Suprapubic skin (tissue), 4 donors: ENCODE data around the gene CTNS. TPM values are rescaled to one million over a fixed set of nuclear protein-coding genes. Genes with fewer than 3 reads are reported as not detected.

Source experiments
- DNase-seq, 2 donors: peaks; one replicate each; pipeline ENCODE4 v3.0.0-alpha.2; 2019; ENCODE audit warnings: low spot score in 2 of 2
- H3K27ac ChIP-seq: fragments of 200-600 bp; sonication (generic); one replicate; pipeline ENCODE4 v1.5.1; 2019
- H3K27me3 ChIP-seq: fragments of 200-600 bp; sonication (generic); one replicate; pipeline ENCODE4 v1.5.1; 2019
- H3K36me3 ChIP-seq: fragments of 200-600 bp; sonication (generic); one replicate; pipeline ENCODE4 v1.5.1; 2019
- H3K4me1 ChIP-seq: fragments of 200-600 bp; sonication (generic); one replicate; pipeline ENCODE4 v1.5.1; 2019
- H3K4me3 ChIP-seq: fragments of 200-600 bp; sonication (generic); one replicate; pipeline ENCODE4 v1.5.1; 2019; ENCODE audit warnings: mild to moderate bottlenecking
- H3K9me3 ChIP-seq: fragments of 200-600 bp; sonication (generic); one replicate; pipeline ENCODE4 v1.5.1; 2019
- EP300 ChIP-seq: sonication (generic); formaldehyde crosslinking; IDR thresholded peaks from one replicate; pipeline ENCODE4 v1.6.1; 2017; ENCODE audit warnings: antibody characterized with exemption
- POLR2A ChIP-seq, 2 donors: fragments of 450-650 bp; IDR thresholded peaks; one replicate each; pipeline ENCODE4 v1.6.1; 2017; ENCODE audit warnings: antibody characterized with exemption in 2 of 2, mild to moderate bottlenecking in 2 of 2, moderate library complexity in 2 of 2
- POLR2AphosphoS5 ChIP-seq, 3 donors: sonication (generic); formaldehyde crosslinking; IDR thresholded peaks; one replicate each; pipeline ENCODE4 v1.6.1; 2017; ENCODE audit warnings: antibody characterized with exemption in 3 of 3
- WGBS: methylation state at CpG from one replicate; pipeline ENCODE4 v1.1.5; 2018; 5-methylcytosine and 5-hydroxymethylcytosine counted together
- total RNA-seq, 4 donors: library from RNA; depleted of rRNA; stranded (reverse); fragments of >200 nt; gene quantifications; one replicate each; pipeline ENCODE4 v1.1.0, GENCODE V29; 2016
- TF ChIP-seq, protein P1 (sequence below), 2 donors: fragments of 200-600 bp in 1 of 2; fragments of 450-650 bp in 1 of 2; sonication (generic) in 1 of 2; IDR thresholded peaks; one replicate each; pipeline ENCODE4 v1.5.1; 2016 to 2019; ENCODE audit warnings: antibody characterized with exemption in 2 of 2, mild to moderate bottlenecking in 1 of 2, moderate library complexity in 1 of 2

The CTNS gene
- total RNA-seq, 4 donors from 2014 or later, result 19.9 to 34.6 (median 26.1) TPM

GRCh38 chr17:3681565-3681964, 45.0 kb downstream of the CTNS start:
- DNase-seq, result no peak
- Histone ChIP-seq H3K27me3 (peaks cover 34% of the 10 kb centered on the region), H3K9me3 (no peaks in the 10 kb centered on the region), H3K27ac (no peak overlapping the region), H3K36me3 (no peaks in the 10 kb centered on the region), H3K4me1 (no peaks in the 10 kb centered on the region), H3K4me3 (no peak overlapping the region)
- TF ChIP-seq POLR2AphosphoS5 (IDR thresholded peaks at IDR 0.05) (no peak), POLR2A (IDR thresholded peaks at IDR 0.05) (no peak), EP300 (no peak)
- TF ChIP-seq, protein P1, sequence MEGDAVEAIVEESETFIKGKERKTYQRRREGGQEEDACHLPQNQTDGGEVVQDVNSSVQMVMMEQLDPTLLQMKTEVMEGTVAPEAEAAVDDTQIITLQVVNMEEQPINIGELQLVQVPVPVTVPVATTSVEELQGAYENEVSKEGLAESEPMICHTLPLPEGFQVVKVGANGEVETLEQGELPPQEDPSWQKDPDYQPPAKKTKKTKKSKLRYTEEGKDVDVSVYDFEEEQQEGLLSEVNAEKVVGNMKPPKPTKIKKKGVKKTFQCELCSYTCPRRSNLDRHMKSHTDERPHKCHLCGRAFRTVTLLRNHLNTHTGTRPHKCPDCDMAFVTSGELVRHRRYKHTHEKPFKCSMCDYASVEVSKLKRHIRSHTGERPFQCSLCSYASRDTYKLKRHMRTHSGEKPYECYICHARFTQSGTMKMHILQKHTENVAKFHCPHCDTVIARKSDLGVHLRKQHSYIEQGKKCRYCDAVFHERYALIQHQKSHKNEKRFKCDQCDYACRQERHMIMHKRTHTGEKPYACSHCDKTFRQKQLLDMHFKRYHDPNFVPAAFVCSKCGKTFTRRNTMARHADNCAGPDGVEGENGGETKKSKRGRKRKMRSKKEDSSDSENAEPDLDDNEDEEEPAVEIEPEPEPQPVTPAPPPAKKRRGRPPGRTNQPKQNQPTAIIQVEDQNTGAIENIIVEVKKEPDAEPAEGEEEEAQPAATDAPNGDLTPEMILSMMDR (IDR thresholded peaks at IDR 0.05), result no peak
- WGBS, result 82% methylated on average over 16 of the region's 20 CpGs

GRCh38 chr17:3682033-3682432, 45.5 kb downstream of the CTNS start:
- H3K27ac ChIP-seq, result no peak overlapping the region
- no peak for DNase-seq
- peaks cover 34% of the 10 kb centered on the region for H3K27me3 ChIP-seq
- H3K4me3 ChIP-seq, result no peak overlapping the region
- H3K9me3 ChIP-seq, result no peaks in the 10 kb centered on the region
- TF ChIP-seq EP300 (no peak), POLR2AphosphoS5 (IDR thresholded peaks at IDR 0.05) (no peak), POLR2A (IDR thresholded peaks at IDR 0.05) (no peak)
- TF ChIP-seq, protein P1 (IDR thresholded peaks at IDR 0.05), result no peak
- WGBS, result 90% methylated on average over 12 of the region's 12 CpGs
- no peaks in the 10 kb centered on the region for H3K36me3 ChIP-seq
- no peaks in the 10 kb centered on the region for H3K4me1 ChIP-seq

DNA sequence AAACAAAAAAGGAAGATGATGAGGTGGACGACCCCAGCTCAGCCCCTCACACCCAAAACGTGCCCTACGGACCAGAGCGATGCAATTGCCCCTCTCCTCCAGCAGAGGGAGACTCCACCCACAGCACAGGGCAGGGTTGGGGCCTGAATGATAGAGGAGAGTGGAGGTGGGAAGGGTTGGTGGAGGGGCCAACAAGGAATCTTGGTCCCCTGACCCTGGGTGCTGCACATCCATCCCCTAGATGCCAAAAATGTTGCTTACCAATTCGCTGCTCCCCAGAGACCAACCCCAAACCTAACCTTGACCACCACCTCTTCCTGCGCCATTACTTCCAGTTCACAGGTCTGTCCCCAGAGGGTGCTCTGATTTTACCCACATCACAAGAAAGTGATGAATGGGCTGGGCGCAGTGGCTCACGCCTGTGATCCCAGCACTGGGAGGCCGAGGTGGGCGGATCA, 46.5 kb downstream of the CTNS start:
- no peak for DNase-seq
- H3K4me3 ChIP-seq, result no peak overlapping the region
- peaks cover 34% of the 10 kb centered on the region for H3K27me3 ChIP-seq
- H3K4me1 ChIP-seq, result no peaks in the 10 kb centered on the region
- no peaks in the 10 kb centered on the region for H3K9me3 ChIP-seq
- no peak for TF ChIP-seq EP300
- no peak for TF ChIP-seq POLR2AphosphoS5 (IDR thresholded peaks at IDR 0.05)
- TF ChIP-seq, protein P1 (IDR thresholded peaks at IDR 0.05), result peak; percentile 52 to 88
- H3K27ac ChIP-seq, result no peak overlapping the region
- H3K36me3 ChIP-seq, result no peaks in the 10 kb centered on the region
- 40% methylated on average over 10 of the region's 10 CpGs for WGBS

DNA sequence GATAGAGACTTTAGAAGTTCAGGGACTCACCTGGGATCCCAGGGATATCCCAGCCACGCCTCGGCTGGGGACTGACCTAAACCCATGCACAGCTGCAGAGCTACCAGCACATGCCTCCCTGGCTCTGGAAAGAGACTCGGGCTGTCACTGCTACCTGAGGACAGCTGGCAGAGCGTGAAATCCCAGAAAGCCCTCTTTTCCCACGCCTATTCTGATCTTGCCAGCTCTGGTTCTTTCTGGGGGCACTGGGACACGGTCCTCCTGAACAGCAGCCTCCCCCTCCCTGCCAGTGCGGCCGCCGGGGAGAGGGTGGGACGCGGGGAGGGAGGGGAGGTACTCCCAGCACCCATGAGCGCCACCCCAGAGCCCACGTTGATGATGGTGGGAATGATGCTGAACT, 48.6 kb downstream of the CTNS start:
- H3K4me3 ChIP-seq, result no peak overlapping the region
- WGBS, result 0% methylated on average over 6 of the region's 13 CpGs
- TF ChIP-seq, protein P1 (IDR thresholded peaks at IDR 0.05), result no peak
- TF ChIP-seq POLR2AphosphoS5 (IDR thresholded peaks at IDR 0.05) (no peak), EP300 (no peak), POLR2A (IDR thresholded peaks at IDR 0.05) (no peak)
- no peaks in the 10 kb centered on the region for H3K36me3 ChIP-seq
- no peaks in the 10 kb centered on the region for H3K9me3 ChIP-seq
- H3K27ac ChIP-seq, result no peak overlapping the region
- no peaks in the 10 kb centered on the region for H3K4me1 ChIP-seq
- DNase-seq, result no peak
- H3K27me3 ChIP-seq, result peaks cover 34% of the 10 kb centered on the region

DNA sequence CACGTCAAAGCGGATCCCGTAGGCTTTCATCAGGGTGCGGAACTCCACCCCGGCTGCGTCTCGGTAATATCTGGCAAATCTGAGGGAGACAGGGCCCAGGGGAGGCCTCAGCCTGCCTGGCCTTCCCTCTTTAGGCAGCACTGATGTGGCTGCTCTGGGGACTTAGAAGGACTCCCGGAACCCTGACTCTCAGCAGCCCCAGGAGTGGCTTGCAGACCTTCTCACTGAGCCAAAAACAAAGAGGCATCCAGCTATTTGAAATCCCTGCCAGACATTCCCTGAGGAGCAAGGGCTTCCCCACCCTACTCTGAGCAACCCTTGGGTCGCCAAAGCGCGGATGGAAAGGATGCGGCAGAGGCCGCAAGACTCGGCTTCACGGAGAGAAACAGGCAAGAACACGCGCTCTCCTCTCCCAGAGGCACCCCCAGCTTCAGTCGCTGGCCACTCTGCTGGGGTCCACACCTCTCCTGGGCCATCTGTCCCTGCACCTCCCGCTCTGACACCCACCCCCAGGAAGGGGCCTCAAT, 51.5 kb downstream of the CTNS start:
- no peak for DNase-seq
- Histone ChIP-seq H3K27me3 (peaks cover 45% of the 10 kb centered on the region), H3K27ac (no peak overlapping the region), H3K4me1 (no peaks in the 10 kb centered on the region), H3K4me3 (no peak overlapping the region), H3K36me3 (no peaks in the 10 kb centered on the region), H3K9me3 (no peaks in the 10 kb centered on the region)
- TF ChIP-seq POLR2A (IDR thresholded peaks at IDR 0.05) (no peak), EP300 (no peak), POLR2AphosphoS5 (IDR thresholded peaks at IDR 0.05) (no peak)
- TF ChIP-seq, protein P1 (IDR thresholded peaks at IDR 0.05), result no peak
- 31% methylated on average over 3 of the region's 19 CpGs for WGBS
